NB4 (cell line): Measurements from ENCODE around the gene PLAAT2.
"Not testable (repeated sequence)": the region's sequence is repeated elsewhere in the genome, so short reads cannot be mapped to it uniquely, and the experiment has no call there.

Experiments
- MAX ChIP-seq: IDR thresholded peaks from 2 replicates; pipeline ENCODE4 v1.6.1; 2011; ENCODE audit warnings: low read depth, low read length
- MYC ChIP-seq: IDR thresholded peaks from 2 replicates; pipeline ENCODE4 v1.6.1; 2011; ENCODE audit warnings: low read depth, low read length
- POLR2A ChIP-seq: IDR thresholded peaks from 2 replicates; pipeline ENCODE4 v1.6.1; 2011; ENCODE audit warnings: mild to moderate bottlenecking; ENCODE audit not compliant: insufficient read length; ENCODE audit errors: extremely low read depth
- TF ChIP-seq, protein P1 (sequence below): IDR thresholded peaks from one replicate; pipeline ENCODE4 v1.5.1; 2012; ENCODE audit warnings: low read depth, low read length

DNA sequence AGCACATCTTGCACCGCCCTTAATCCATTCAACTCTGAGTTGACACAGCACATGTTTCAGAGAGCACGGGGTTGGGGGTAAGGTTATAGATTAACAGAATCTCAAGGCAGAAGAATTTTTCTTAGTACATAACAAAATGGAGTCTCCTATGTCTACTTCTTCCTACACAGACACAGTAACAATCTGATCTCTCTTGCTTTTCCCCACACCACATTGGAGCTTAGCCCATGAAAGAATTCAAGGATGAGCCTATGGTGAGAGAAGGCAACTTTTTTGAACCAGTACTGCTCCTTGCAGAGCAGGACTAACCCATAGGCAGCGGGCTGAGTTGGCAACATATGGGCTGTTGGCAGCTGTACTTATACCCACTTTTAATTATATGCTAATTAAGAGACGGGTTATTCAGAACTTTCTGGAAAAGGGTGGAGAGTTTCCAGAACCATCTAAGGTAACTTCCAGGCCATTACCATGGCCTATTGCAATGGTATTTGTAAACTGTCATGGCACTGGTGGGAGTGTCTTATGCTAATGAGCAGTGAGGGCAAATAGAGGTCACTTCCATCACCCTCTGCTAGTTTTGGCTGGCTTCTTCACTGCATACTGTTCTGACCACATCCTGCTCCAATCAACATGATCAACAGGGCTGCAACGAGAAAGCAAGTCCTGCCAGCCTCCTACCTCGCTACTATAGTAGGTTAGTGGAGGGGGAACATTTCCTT, 31.9 kb downstream of the PLAAT2 start:
- TF ChIP-seq, protein P1, sequence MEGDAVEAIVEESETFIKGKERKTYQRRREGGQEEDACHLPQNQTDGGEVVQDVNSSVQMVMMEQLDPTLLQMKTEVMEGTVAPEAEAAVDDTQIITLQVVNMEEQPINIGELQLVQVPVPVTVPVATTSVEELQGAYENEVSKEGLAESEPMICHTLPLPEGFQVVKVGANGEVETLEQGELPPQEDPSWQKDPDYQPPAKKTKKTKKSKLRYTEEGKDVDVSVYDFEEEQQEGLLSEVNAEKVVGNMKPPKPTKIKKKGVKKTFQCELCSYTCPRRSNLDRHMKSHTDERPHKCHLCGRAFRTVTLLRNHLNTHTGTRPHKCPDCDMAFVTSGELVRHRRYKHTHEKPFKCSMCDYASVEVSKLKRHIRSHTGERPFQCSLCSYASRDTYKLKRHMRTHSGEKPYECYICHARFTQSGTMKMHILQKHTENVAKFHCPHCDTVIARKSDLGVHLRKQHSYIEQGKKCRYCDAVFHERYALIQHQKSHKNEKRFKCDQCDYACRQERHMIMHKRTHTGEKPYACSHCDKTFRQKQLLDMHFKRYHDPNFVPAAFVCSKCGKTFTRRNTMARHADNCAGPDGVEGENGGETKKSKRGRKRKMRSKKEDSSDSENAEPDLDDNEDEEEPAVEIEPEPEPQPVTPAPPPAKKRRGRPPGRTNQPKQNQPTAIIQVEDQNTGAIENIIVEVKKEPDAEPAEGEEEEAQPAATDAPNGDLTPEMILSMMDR: not testable (repeated sequence)
- not testable (repeated sequence) for TF ChIP-seq MYC, POLR2A, MAX
